Loucy (cell line): ENCODE results near the gene AFAP1L1.

Source experiments
- H2AFZ ChIP-seq: fragments of 200-600 bp; sonication (generic); 2 replicates; pipeline ENCODE4 v1.6.0; 2016; ENCODE audit warnings: antibody characterized with exemption, mild to moderate bottlenecking, low read length, moderate library complexity
- H3F3A ChIP-seq: fragments of 200-600 bp; 2 replicates; pipeline ENCODE4 v1.6.0; 2016; ENCODE audit warnings: antibody characterized with exemption, low read depth, mild to moderate bottlenecking
- H3K27me3 ChIP-seq: fragments of 200-600 bp; sonication (generic); 2 replicates; pipeline ENCODE4 v1.6.1; 2014; ENCODE audit warnings: low read length, mild to moderate bottlenecking; ENCODE audit not compliant: insufficient read depth, poor library complexity, severe bottlenecking
- H3K36me3 ChIP-seq: fragments of 200-600 bp; sonication (generic); 2 replicates; pipeline ENCODE4 v1.6.1; 2016; ENCODE audit warnings: low read length; ENCODE audit not compliant: insufficient read depth
- H3K4me1 ChIP-seq: fragments of 200-600 bp; sonication (generic); 2 replicates; pipeline ENCODE4 v1.5.1; 2014; ENCODE audit warnings: low read length, mild to moderate bottlenecking; ENCODE audit not compliant: insufficient read depth, poor library complexity, severe bottlenecking
- H3K4me2 ChIP-seq: fragments of 200-600 bp; sonication (generic); 2 replicates; pipeline ENCODE4 v1.6.0; 2014; ENCODE audit warnings: antibody characterized with exemption, low read length, low read depth, mild to moderate bottlenecking; ENCODE audit not compliant: poor library complexity, severe bottlenecking
- H3K4me3 ChIP-seq: fragments of 200-600 bp; sonication (generic); 2 replicates; pipeline ENCODE4 v1.5.1; 2014; ENCODE audit warnings: low read length, mild to moderate bottlenecking, mixed read lengths; ENCODE audit not compliant: poor library complexity, severe bottlenecking
- H3K79me2 ChIP-seq: fragments of 200-600 bp; sonication (generic); 2 replicates; pipeline ENCODE4 v1.6.1; 2014; ENCODE audit warnings: low read length; ENCODE audit not compliant: insufficient read depth
- H3K9ac ChIP-seq: fragments of 200-600 bp; sonication (generic); 2 replicates; pipeline ENCODE4 v1.6.0; 2014; ENCODE audit warnings: mild to moderate bottlenecking, low read depth, low read length, moderate library complexity; ENCODE audit not compliant: poor library complexity, severe bottlenecking
- H3K9me2 ChIP-seq: fragments of 200-600 bp; sonication (generic); replicated peaks from 2 replicates; pipeline ENCODE4 v1.6.1; 2016; ENCODE audit warnings: low read depth, low read length, mixed read lengths
- H3K9me3 ChIP-seq: fragments of 200-600 bp; sonication (generic); 2 replicates; pipeline ENCODE4 v1.6.1; 2014; ENCODE audit warnings: mild to moderate bottlenecking, antibody characterized with exemption, low read length, low read depth; ENCODE audit not compliant: insufficient read depth
- H4K20me1 ChIP-seq: fragments of 200-600 bp; sonication (generic); 2 replicates; pipeline ENCODE4 v1.6.0; 2014; ENCODE audit warnings: antibody characterized with exemption, low read length, mild to moderate bottlenecking; ENCODE audit not compliant: insufficient read depth, poor library complexity, severe bottlenecking
- CTCF ChIP-seq: fragments of 200-600 bp; sonication (generic); conservative IDR thresholded peaks from 2 replicates; pipeline ENCODE4 v1.5.1; 2014; ENCODE audit warnings: mild to moderate bottlenecking, antibody characterized with exemption, low read length
- EZH2phosphoT487 ChIP-seq: fragments of 200-600 bp; IDR thresholded peaks from 2 replicates; pipeline ENCODE4 v1.6.1; 2018; ENCODE audit warnings: antibody characterized with exemption, mild to moderate bottlenecking, moderate library complexity, borderline replicate concordance

The AFAP1L1 gene

GRCh38 chr5:149348518-149348917 is 76.9 kb downstream of the AFAP1L1 start:
- no peaks in the 10 kb centered on the region for H3K9me2 ChIP-seq
- H3K4me3 ChIP-seq, result peak overlapping the region; percentile 93
- H3K9me3 ChIP-seq, result no peaks in the 10 kb centered on the region
- H4K20me1 ChIP-seq, result peaks cover 51% of the 10 kb centered on the region
- no peak for TF ChIP-seq EZH2phosphoT487
- TF ChIP-seq CTCF, result no peak
- peaks cover 49% of the 10 kb centered on the region for H3K36me3 ChIP-seq
- peaks cover 80% of the 10 kb centered on the region for H3K79me2 ChIP-seq
- H3K4me1 ChIP-seq, result peaks cover 62% of the 10 kb centered on the region
- H2AFZ ChIP-seq, result no peak overlapping the region
- H3K4me2 ChIP-seq, result peak overlapping the region; percentile 85
- no peaks in the 10 kb centered on the region; the same call in 1 of the 2 replicates for H3F3A ChIP-seq
- peak overlapping the region; percentile 94 for H3K9ac ChIP-seq
- no peaks in the 10 kb centered on the region for H3K27me3 ChIP-seq

GRCh38 chr5:149349382-149349781 is 77.7 kb downstream of the AFAP1L1 start:
- no peaks in the 10 kb centered on the region for H3K9me3 ChIP-seq
- peaks cover 4% of the 10 kb centered on the region; the same call in 1 of the 2 replicates for H3F3A ChIP-seq
- no peaks in the 10 kb centered on the region for H3K27me3 ChIP-seq
- no peaks in the 10 kb centered on the region for H3K9me2 ChIP-seq
- H3K4me2 ChIP-seq, result peak overlapping the region; percentile 85
- TF ChIP-seq CTCF (no peak), EZH2phosphoT487 (no peak)
- no peak overlapping the region for H2AFZ ChIP-seq
- H3K36me3 ChIP-seq, result peaks cover 54% of the 10 kb centered on the region
- H4K20me1 ChIP-seq, result peaks cover 57% of the 10 kb centered on the region
- no peak overlapping the region for H3K9ac ChIP-seq
- H3K4me1 ChIP-seq, result peaks cover 62% of the 10 kb centered on the region
- H3K79me2 ChIP-seq, result peaks cover 87% of the 10 kb centered on the region
- H3K4me3 ChIP-seq, result peak overlapping the region; percentile 14

GRCh38 chr5:149352169-149352568 is 80.5 kb downstream of the AFAP1L1 start:
- no peaks in the 10 kb centered on the region for H3K9me3 ChIP-seq
- peaks cover 56% of the 10 kb centered on the region for H3K36me3 ChIP-seq
- H3K9ac ChIP-seq, result no peak overlapping the region
- H3K9me2 ChIP-seq, result no peaks in the 10 kb centered on the region
- peaks cover 4% of the 10 kb centered on the region; the same call in 1 of the 2 replicates for H3F3A ChIP-seq
- TF ChIP-seq CTCF, result no peak
- TF ChIP-seq EZH2phosphoT487, result no peak
- H3K4me2 ChIP-seq, result peak overlapping the region; percentile 17
- no peak overlapping the region for H2AFZ ChIP-seq
- H3K4me3 ChIP-seq, result no peak overlapping the region
- H4K20me1 ChIP-seq, result peaks cover 56% of the 10 kb centered on the region
- peaks cover 84% of the 10 kb centered on the region for H3K79me2 ChIP-seq
- H3K27me3 ChIP-seq, result no peaks in the 10 kb centered on the region
- H3K4me1 ChIP-seq, result peaks cover 58% of the 10 kb centered on the region
